IMR-90 (cell line): ENCODE results near the gene NEUROG3.

Experiments used
- CHD1 ChIP-seq: IDR thresholded peaks from 2 replicates; pipeline ENCODE4 v1.6.1; 2012; ENCODE audit warnings: low read depth, low read length, improper control_type of control experiment
- CTCF ChIP-seq: conservative IDR thresholded peaks from 2 replicates; pipeline ENCODE4 v1.5.1; 2012; ENCODE audit warnings: mild to moderate bottlenecking, low read depth, low read length, improper control_type of control experiment
- MAFK ChIP-seq: IDR thresholded peaks from 2 replicates; pipeline ENCODE4 v1.6.1; 2012; ENCODE audit warnings: low read depth, low read length, improper control_type of control experiment
- NFE2L2 ChIP-seq: fragments of 150-350 bp; IDR thresholded peaks from 2 replicates; pipeline ENCODE4 v1.6.1; 2016; ENCODE audit warnings: low read depth, mild to moderate bottlenecking, low read length
- POLR2A ChIP-seq: IDR thresholded peaks from 2 replicates; pipeline ENCODE4 v1.6.1; 2012; ENCODE audit warnings: mild to moderate bottlenecking, low read depth, low read length
- RAD21 ChIP-seq: IDR thresholded peaks from 2 replicates; pipeline ENCODE4 v1.6.1; 2012; ENCODE audit warnings: low read length, improper control_type of control experiment
- RCOR1 ChIP-seq: IDR thresholded peaks from 2 replicates; pipeline ENCODE4 v1.6.1; 2012; ENCODE audit warnings: mild to moderate bottlenecking, low read length, improper control_type of control experiment; ENCODE audit not compliant: insufficient replicate concordance
- RFX5 ChIP-seq: IDR thresholded peaks from 2 replicates; pipeline ENCODE4 v1.8.0; 2012; ENCODE audit warnings: low read depth, mild to moderate bottlenecking, low read length, moderate library complexity
- SMC3 ChIP-seq: fragments of 150-350 bp; IDR thresholded peaks from 2 replicates; pipeline ENCODE4 v1.6.1; 2016; ENCODE audit warnings: low read depth, mild to moderate bottlenecking, antibody characterized with exemption, low read length, moderate library complexity
- USF2 ChIP-seq: fragments of 150-350 bp; IDR thresholded peaks from 2 replicates; pipeline ENCODE4 v1.6.1; 2017; ENCODE audit warnings: mild to moderate bottlenecking, antibody characterized with exemption, low read length, low read depth

- no peak for TF ChIP-seq CTCF
- no peak for TF ChIP-seq RFX5
- no peak for TF ChIP-seq POLR2A
- TF ChIP-seq NFE2L2, result no peak
- no peak for TF ChIP-seq CHD1
- no peak for TF ChIP-seq MAFK
- TF ChIP-seq SMC3, result no peak
- TF ChIP-seq RCOR1, result no peak
- no peak for TF ChIP-seq USF2
- TF ChIP-seq RAD21, result no peak
Measured at GRCh38 chr10:69578508-69578991, 5.3 kb upstream of the NEUROG3 start.
